Aorta (tissue), 5 donors: ENCODE results near the gene ABLIM3. TPM values are rescaled to one million over a fixed set of nuclear protein-coding genes. Genes with fewer than 3 reads are reported as not detected.
A peak's percentile ranks its signal among the peaks of the same experiment; 100 is the strongest.
"Not testable (repeated sequence)": the region's sequence is repeated elsewhere in the genome, so short reads cannot be mapped to it uniquely, and the experiment has no call there.

ENCODE experiments used
- ATAC-seq: fragments of 200-7000 bp; cut with Tn5 transposase; one replicate; pipeline ENCODE4 v1.9.1; 2022; ENCODE audit warnings: moderate library complexity; ENCODE audit not compliant: low FRiP score
- DNase-seq, 2 donors: peaks; one replicate each; pipeline ENCODE4 v3.0.0-alpha.2; 2020
- H3K27ac ChIP-seq, 2 donors: one replicate each; pipeline ENCODE4 v1.5.1; 2013; ENCODE audit warnings: low read length in 2 of 2, mild to moderate bottlenecking in 2 of 2, moderate library complexity in 2 of 2, control low read depth in 1 of 2, inconsistent platforms in 1 of 2, low read depth in 1 of 2
- H3K27me3 ChIP-seq, 2 donors: one replicate each; pipeline ENCODE4 v1.6.1; 2013; ENCODE audit warnings: control low read depth in 1 of 2, low read length in 1 of 2, mild to moderate bottlenecking in 1 of 2, moderate library complexity in 1 of 2; ENCODE audit not compliant: insufficient read depth in 2 of 2, control insufficient read depth in 1 of 2
- H3K36me3 ChIP-seq, 2 donors: one replicate each; pipeline ENCODE4 v1.6.1; 2013; ENCODE audit warnings: control low read depth in 1 of 2, low read length in 1 of 2, mild to moderate bottlenecking in 1 of 2; ENCODE audit not compliant: insufficient read depth in 2 of 2, control insufficient read depth in 1 of 2
- H3K4me1 ChIP-seq, 2 donors: one replicate each; pipeline ENCODE4 v1.6.1; 2013; ENCODE audit warnings: low read length in 2 of 2, control low read depth in 1 of 2, mild to moderate bottlenecking in 1 of 2, moderate library complexity in 1 of 2; ENCODE audit not compliant: insufficient read depth in 2 of 2, control insufficient read depth in 1 of 2
- H3K4me3 ChIP-seq, 2 donors: one replicate each; pipeline ENCODE4 v1.5.1; 2013; ENCODE audit warnings: low read length in 2 of 2, control low read depth in 1 of 2, mild to moderate bottlenecking in 1 of 2
- H3K9me3 ChIP-seq: one replicate; pipeline ENCODE4 v1.6.1; 2013; ENCODE audit warnings: mild to moderate bottlenecking, low read length; ENCODE audit not compliant: control insufficient read depth
- WGBS, 2 donors: extraction: QIAGEN DNeasy Blood & Tissue Kit; methylation state at CpG; one replicate each; pipeline ENCODE4 v1.1.7; 2013; 5-methylcytosine and 5-hydroxymethylcytosine counted together
- intact Hi-C, 2 donors: fragments of 100-400 bp; cut with DNase I; formaldehyde crosslinking; loops; one replicate each; pipeline versions ENCODE4 v1.14.2 to v1.15.0; 2022
- polyA plus RNA-seq, 2 donors: library from polyadenylated mRNA; stranded (reverse); fragments of 200-250 nt; gene quantifications; one replicate each; pipeline ENCODE4 v1.2.3, GENCODE V29; 2013
- total RNA-seq, 2 donors: library from RNA; stranded (reverse); fragmentation: NEBNext Ultra II Directional; extraction: Animal tissue kit (Norgen Biotek cat#: 25700); gene quantifications; one replicate each; pipeline ENCODE4 v1.2.1, GENCODE V29; 2021
- donor health status: healthy with polysubstance abuse.
- donor health status: Bipolar disorder and iron deficiency.
- donor health status: DM: no; HTN: no; CAD: no.
- donor health status: DM: no; HTN: no; CAD: no.
- donor health status: DM: yes; HTN: yes; CAD: no.

The ABLIM3 gene
- total and polyA plus RNA-seq, 4 donors = 15.8 to 46.0 (median 38.7) TPM

DNA sequence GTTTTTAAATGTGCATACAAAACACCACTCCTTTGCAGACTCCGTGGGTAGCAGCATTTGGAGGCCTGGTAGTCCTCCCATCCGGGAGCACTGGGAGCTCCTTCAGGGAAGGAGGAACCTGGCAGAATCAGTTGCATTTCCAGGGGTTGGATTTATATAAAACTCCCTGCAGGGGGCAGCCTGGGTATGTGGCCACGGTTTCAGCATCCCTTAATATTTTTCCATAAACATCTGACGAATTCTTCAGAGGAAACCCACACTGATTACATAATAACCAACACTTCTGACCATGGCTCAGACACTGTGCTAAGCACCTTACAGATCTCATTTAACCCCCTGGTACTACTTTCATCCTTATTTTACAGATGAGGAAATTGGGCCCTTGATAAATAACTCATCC is 124.3 kb downstream of the ABLIM3 start:
- H3K9me3 ChIP-seq = no peaks in the 10 kb centered on the region
- no peak overlapping the region for H3K27ac ChIP-seq
- no peaks in the 10 kb centered on the region for H3K36me3 ChIP-seq
- H3K4me3 ChIP-seq = no peak overlapping the region
- 13 to 16% methylated on average over 4 of the region's 4 CpGs for WGBS, 2 donors
- H3K4me1 ChIP-seq = no peaks in the 10 kb centered on the region
- ATAC-seq (peak; percentile 47), DNase-seq (no peak)
- intact Hi-C loops = no loop called here
- H3K27me3 ChIP-seq = no peaks in the 10 kb centered on the region

DNA sequence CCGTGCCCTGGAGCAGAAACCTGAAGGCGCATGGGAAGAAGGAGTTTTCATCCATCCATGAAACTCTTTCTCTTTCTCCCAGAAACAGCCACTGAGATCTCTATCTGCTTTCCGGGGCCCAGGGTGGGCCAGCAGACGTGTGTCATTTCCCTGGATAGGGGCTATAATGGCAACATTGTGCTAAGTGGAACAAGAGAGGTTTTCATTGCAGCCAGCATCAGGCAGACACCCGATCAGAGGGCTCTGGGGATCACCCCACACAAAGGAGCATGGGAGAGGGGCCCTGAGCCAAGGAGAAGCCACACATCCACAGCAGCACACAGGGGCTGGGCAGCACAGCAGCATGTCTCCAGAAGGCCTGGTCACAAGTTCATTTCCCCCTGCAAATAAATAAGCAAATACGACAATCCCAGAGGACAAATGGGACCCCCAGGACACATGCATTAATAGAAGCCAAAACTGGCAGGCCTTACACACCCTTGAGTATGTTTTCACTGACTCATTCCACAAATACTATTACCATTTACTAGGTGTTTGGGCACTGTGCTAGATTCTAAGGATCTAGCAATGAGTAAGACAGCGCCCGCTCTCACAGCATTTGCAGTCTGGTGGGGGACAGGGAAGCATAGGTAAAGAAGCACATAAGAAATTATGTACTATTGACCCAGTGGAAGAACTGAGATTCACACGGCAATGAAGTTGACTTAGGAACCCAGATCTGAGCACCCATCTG is 126.1 kb downstream of the ABLIM3 start:
- Histone ChIP-seq H3K4me1 (no peaks in the 10 kb centered on the region), H3K9me3 (no peaks in the 10 kb centered on the region), H3K27ac (no peak overlapping the region), H3K4me3 (no peak overlapping the region), H3K27me3 (no peaks in the 10 kb centered on the region), H3K36me3 (no peaks in the 10 kb centered on the region)
- DNase-seq (no peak), ATAC-seq (no peak)
- 87 to 90% methylated on average over 9 of the region's 9 CpGs for WGBS, 2 donors
- intact Hi-C loops = no loop called here

DNA sequence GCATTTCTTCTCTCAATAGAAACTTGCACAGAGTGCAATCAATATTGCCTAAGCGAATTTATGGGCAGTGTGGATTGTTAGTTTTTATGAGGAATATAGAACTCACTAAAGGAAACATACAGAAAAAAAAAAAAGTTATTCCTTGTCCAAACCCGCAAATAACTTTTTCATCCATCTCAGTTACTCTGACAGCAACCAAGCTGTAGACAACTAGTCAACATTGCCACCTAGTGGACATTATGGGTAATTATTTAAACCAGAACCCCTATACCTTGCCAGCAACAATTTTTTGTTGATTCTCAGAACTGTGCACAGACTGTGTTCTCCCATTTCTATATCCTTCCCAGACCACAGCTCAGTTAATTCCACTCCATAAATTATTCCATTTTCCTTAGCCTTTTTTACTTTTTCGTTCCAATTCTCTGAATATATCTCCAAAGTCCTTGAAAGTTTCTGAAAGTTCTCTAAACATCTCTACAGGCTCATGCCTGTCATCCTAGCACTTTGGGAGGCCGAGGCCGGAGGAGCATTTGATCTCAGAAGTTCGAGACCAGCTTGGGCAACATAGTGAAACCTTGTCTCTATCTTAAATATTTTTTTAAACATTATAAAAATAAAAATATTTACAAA is 127.8 kb downstream of the ABLIM3 start:
- no peaks in the 10 kb centered on the region for H3K9me3 ChIP-seq
- H3K4me1 ChIP-seq = no peaks in the 10 kb centered on the region
- no peaks in the 10 kb centered on the region for H3K36me3 ChIP-seq
- ATAC-seq (no peak), DNase-seq (no peak)
- H3K4me3 ChIP-seq = no peak overlapping the region
- intact Hi-C loops = loop anchor here in 1 of 2 donors (2.0 kb wide), 1 partner anchor 128 kb away; the partner anchor contains the start of gene ABLIM3
- no peak overlapping the region for H3K27ac ChIP-seq
- 58 to 62% methylated on average over 6 of the region's 6 CpGs for WGBS, 2 donors
- no peaks in the 10 kb centered on the region for H3K27me3 ChIP-seq

DNA sequence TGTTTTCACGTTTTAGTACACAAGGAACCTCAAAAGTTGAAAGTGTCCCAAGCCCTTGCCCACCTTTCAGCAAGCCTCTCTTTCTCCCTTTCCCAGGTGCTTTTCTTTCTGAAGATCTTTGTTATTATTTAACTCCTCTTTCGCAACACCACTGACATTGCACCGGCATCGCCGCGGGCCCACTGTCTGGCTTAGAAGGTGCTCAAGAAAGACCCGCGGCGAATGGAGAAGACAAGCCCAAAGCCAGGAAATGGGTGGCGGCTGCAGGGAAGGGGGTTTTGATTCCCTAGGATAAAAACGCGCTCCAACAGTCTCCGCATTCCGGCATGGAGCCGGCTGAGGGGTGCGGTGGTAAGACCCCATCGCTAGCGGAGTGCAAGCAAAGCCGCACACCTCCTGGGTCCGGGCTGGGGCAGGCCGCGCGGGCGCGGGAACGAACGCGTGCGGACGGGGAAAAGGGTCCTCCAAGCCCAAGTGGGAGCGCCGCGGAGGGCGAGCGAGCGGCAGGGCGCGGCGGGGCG is 130.0 kb downstream of the ABLIM3 start:
- peak in 1 of 2 donors; percentile 77 for DNase-seq
- no peaks in the 10 kb centered on the region for H3K27me3 ChIP-seq
- H3K9me3 ChIP-seq = no peaks in the 10 kb centered on the region
- no peaks in the 10 kb centered on the region for H3K4me1 ChIP-seq
- intact Hi-C loops = no loop called here
- ATAC-seq = no peak
- H3K4me3 ChIP-seq = peak overlapping the region; percentile 59 to 65
- H3K36me3 ChIP-seq = no peaks in the 10 kb centered on the region
- H3K27ac ChIP-seq = no peak overlapping the region
- WGBS, 2 donors = 7 to 9% methylated on average over 36 to 40 of the region's 40 CpGs

DNA sequence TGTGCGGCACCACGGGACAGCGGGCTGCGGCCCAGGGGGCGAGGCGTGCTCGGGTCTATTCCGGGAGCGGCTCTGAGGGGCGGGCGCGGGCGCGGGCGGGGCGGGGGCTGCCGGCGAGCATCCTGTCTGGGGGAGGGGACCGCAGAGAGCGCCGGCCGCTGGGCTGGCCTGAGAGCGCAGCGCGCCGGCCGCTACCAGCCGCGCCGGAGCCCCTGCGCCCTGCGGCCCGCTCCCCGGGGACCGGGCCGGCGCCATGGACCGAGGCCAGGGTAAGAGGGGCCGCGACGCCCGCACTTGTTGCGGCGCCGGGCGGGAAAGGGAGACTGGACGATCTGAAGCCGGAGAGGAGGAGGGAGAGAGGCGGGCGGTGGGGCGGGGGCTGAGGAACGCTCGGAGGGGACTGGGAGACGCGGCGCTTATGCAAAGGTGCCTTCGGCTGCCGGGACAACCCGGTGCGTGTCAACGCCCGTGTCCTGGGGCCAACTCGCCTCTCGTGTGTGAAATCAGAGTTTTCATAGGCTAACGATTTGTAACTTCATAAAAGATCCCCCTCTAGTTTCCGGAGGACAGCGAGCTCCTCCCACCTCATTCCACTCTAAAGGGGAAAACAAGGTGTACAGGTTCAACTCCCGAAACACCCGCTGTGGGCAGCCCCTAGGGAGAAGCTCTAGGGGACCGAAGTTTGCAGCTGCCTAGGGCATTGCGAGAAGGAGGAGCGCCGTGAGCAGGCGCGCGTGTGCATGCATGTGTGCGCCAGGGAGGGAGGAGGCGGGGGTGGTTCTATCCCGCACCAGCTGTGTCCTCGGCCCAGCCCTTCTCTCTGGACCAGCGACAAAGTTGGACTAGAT is 130.6 kb downstream of the ABLIM3 start, which contains the start of gene AFAP1L1:
TSS of gene AFAP1L1 (plus strand) at position 144 of the 848 bp plus-strand sequence. CDS start at position 254, 110 bp downstream.
- intact Hi-C loops = no loop called here
- no peaks in the 10 kb centered on the region for H3K9me3 ChIP-seq
- no peaks in the 10 kb centered on the region for H3K27me3 ChIP-seq
- H3K27ac ChIP-seq = no peak within 1 kb of the TSS
- WGBS, 2 donors = 0 to 1% methylated on average over 60 to 81 of the region's 81 CpGs
- ATAC-seq (peak; percentile 82), DNase-seq (peak; percentile 66 to 86)
- no peaks in the 10 kb centered on the region for H3K36me3 ChIP-seq
- no peaks in the 10 kb centered on the region for H3K4me1 ChIP-seq
- peak within 1 kb of the TSS; percentile 59 to 65 for H3K4me3 ChIP-seq

DNA sequence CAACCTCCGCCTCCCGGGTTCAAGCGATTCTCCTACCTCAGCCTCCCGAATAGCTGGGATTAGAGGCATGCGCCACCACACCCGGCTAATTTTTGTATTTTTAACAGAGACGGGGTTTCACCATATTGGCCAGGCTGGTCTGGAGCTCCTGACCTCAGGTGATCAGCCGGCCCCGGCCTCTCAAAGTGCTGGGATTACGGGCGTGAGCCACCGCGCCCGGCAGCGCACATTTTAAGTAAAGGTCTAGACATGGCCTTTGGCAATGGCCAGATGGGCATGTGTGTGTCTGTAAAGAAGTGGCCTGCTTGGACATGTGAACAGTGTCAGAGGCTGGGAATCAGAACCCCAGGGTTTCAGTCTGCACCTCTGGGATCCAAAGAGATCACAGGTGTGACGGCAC is 131.5 kb downstream of the ABLIM3 start:
- H3K27me3 ChIP-seq, H3K4me1 ChIP-seq, H3K4me3 ChIP-seq, intact Hi-C loops, H3K36me3 ChIP-seq, ATAC-seq, DNase-seq, H3K27ac ChIP-seq, H3K9me3 ChIP-seq: not testable (repeated sequence)
- WGBS, 2 donors = 68 to 73% methylated on average over 16 of the region's 16 CpGs

DNA sequence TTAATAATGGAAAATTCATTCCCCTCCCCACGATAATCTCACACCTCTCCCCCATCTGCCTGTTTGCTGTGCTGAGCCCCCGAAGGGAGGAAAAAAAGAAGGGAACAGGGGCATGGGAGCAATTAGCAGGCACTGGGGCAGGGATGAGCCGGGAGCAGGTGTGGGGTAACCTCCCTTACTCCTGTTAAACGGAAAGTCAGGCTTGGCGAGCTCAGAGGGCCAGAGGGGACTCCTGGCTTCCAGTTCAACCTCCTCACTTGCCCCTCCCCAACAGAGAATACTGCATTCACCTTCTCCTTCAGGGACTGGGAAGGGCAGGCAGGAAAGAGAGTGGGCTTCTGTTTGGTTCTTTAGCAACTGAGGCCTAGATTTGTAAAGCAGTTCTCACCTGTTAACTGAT is 131.9 kb downstream of the ABLIM3 start:
- H3K27ac ChIP-seq = no peak overlapping the region
- no peaks in the 10 kb centered on the region for H3K36me3 ChIP-seq
- H3K27me3 ChIP-seq = no peaks in the 10 kb centered on the region
- no peaks in the 10 kb centered on the region for H3K9me3 ChIP-seq
- H3K4me3 ChIP-seq = no peak overlapping the region
- H3K4me1 ChIP-seq = no peaks in the 10 kb centered on the region
- intact Hi-C loops = no loop called here
- DNase-seq = no peak
- ATAC-seq = no peak
- WGBS, 2 donors = 92 to 98% methylated on average over 5 of the region's 5 CpGs

- H3K27ac ChIP-seq = no peak overlapping the region
- H3K36me3 ChIP-seq = no peaks in the 10 kb centered on the region
- H3K4me1 ChIP-seq = no peaks in the 10 kb centered on the region
- ATAC-seq (no peak), DNase-seq (no peak)
- intact Hi-C loops = no loop called here
- no peak overlapping the region for H3K4me3 ChIP-seq
- WGBS, 2 donors = 92 to 93% methylated on average over 3 of the region's 3 CpGs
- H3K27me3 ChIP-seq = no peaks in the 10 kb centered on the region
- no peaks in the 10 kb centered on the region for H3K9me3 ChIP-seq
These were observed 132.7 kb downstream of the ABLIM3 start for GRCh38 chr5:149273950-149274349.
